Stromal cell of bone marrow (primary cell): ENCODE results near the gene MVB12B.

Experiments used
- DNase-seq: peaks from one replicate; pipeline ENCODE4 v3.0.0-alpha.2; 2012; ENCODE audit warnings: low read depth

The MVB12B gene

GRCh38 chr9:126453156-126453963 lies 126.7 kb downstream of the MVB12B start:
- no peak for DNase-seq

- DNase-seq = no peak
Observed at GRCh38 chr9:126454215-126454614, 127.6 kb downstream of the MVB12B start.

- DNase-seq = no peak
Observed at GRCh38 chr9:126454795-126455194, 128.2 kb downstream of the MVB12B start.

GRCh38 chr9:126456441-126457174 lies 130.0 kb downstream of the MVB12B start:
- DNase-seq = peak; percentile 22

- no peak for DNase-seq
Observed at GRCh38 chr9:126457175-126457547, 130.5 kb downstream of the MVB12B start.

GRCh38 chr9:126457890-126458289 lies 131.3 kb downstream of the MVB12B start:
- DNase-seq = no peak

- no peak for DNase-seq
Observed at GRCh38 chr9:126459126-126459525, 132.5 kb downstream of the MVB12B start.

GRCh38 chr9:126459546-126459945 lies 132.9 kb downstream of the MVB12B start:
- DNase-seq = no peak

GRCh38 chr9:126459965-126460843 lies 133.6 kb downstream of the MVB12B start:
- no peak for DNase-seq

GRCh38 chr9:126461029-126461428 lies 134.4 kb downstream of the MVB12B start:
- no peak for DNase-seq

GRCh38 chr9:126461608-126462007 lies 135.0 kb downstream of the MVB12B start:
- no peak for DNase-seq

GRCh38 chr9:126462617-126463016 lies 136.0 kb downstream of the MVB12B start:
- DNase-seq = no peak

GRCh38 chr9:126463426-126463825 lies 136.8 kb downstream of the MVB12B start:
- DNase-seq = no peak

GRCh38 chr9:126464694-126465441 lies 138.2 kb downstream of the MVB12B start:
- DNase-seq = no peak

GRCh38 chr9:126465977-126466376 lies 139.3 kb downstream of the MVB12B start:
- no peak for DNase-seq

GRCh38 chr9:126468141-126468825 lies 141.7 kb downstream of the MVB12B start:
- no peak for DNase-seq

GRCh38 chr9:126470241-126470993 lies 143.8 kb downstream of the MVB12B start:
- no peak for DNase-seq

GRCh38 chr9:126471084-126471624 lies 144.5 kb downstream of the MVB12B start:
- DNase-seq = peak; percentile 83

- no peak for DNase-seq
Observed at GRCh38 chr9:126472198-126472947, 145.7 kb downstream of the MVB12B start.
